Stromal cell of bone marrow (primary cell): ENCODE results near the gene ATG9B.
A peak's percentile ranks its signal among the peaks of the same experiment; 100 is the strongest.

Source experiments
- DNase-seq: peaks from one replicate; pipeline ENCODE4 v3.0.0-alpha.2; 2012; ENCODE audit warnings: low read depth

ATG9B gene

DNA sequence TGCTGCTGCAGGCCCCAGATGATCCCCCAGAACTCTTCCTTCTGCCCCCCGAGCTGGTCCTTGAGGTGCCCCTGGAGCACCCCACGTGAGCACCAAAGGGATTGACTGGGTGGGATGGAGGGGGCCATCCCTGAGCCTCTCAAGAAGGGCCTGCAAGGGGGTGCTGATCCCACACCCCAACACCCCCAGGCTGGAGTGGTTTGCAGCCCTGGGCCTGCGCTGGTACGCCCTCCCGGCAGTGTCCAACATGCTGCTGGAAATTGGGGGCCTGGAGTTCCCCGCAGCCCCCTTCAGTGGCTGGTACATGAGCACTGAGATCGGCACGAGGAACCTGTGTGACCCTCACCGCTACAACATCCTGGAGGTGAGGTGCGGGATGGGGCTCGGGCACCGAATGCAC, 25.3 kb downstream of the ATG9B start:
- no peak for DNase-seq

DNA sequence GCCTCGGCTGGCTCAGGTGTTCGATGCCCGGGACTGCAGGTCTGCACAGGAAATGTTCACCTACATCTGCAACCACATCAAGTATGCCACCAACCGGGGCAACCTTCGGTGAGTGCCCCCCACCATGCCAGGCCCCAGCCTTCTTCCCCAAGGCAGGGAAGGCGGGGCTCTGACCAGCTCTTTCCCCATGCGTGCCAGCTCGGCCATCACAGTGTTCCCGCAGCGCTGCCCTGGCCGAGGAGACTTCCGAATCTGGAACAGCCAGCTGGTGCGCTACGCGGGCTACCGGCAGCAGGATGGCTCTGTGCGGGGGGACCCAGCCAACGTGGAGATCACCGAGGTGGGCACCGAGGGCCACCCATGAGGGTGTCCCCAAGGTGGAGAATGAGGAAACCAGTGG, 26.0 kb downstream of the ATG9B start:
- DNase-seq = no peak

DNA sequence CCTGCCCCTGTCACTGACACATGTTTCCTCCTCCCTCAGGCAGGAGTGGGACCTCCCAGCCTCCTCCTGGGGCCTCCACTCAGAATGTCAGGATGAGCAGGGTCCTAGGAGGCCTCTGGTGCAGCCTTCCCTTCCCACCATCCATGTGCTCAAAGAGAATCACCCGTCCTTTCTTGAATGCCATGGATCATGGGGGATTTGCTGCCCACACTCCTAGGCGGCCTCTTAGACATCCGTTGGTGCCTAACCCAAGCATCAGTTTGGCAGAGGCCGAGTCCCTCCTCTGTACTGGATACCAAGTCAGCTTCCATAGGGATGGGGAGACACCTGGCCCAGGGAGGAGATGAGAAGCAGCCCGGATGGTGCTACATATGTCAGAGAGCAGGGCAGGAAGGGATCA, 26.5 kb downstream of the ATG9B start:
- DNase-seq = no peak

- no peak for DNase-seq
These were observed 27.2 kb downstream of the ATG9B start for GRCh38 chr7:150997075-150997511.

DNA sequence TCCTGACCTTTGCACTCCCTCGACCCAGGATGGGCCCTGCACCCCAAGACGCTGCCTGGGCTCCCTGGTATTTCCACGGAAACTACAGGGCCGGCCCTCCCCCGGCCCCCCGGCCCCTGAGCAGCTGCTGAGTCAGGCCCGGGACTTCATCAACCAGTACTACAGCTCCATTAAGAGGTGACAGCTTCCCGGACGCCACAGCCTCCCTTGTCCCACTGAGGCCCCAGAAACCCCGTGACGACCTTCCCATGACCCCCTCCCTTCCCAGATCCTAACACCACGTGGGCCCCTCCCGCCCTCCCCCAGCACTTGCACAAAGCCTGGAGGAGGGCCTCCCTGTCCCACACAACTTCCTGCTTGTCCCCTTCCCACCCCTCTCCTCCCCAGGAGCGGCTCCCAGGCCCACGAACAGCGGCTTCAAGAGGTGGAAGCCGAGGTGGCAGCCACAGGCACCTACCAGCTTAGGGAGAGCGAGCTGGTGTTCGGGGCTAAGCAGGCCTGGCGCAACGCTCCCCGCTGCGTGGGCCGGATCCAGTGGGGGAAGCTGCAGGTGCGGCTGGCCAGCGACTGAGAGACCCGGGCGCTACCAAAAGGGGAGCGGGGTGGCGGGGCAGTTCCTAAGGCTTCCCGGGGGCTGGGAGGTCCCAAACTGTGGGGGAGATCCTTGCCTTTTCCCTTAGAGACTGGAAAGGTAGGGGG, 27.8 kb downstream of the ATG9B start:
- no peak for DNase-seq

DNA sequence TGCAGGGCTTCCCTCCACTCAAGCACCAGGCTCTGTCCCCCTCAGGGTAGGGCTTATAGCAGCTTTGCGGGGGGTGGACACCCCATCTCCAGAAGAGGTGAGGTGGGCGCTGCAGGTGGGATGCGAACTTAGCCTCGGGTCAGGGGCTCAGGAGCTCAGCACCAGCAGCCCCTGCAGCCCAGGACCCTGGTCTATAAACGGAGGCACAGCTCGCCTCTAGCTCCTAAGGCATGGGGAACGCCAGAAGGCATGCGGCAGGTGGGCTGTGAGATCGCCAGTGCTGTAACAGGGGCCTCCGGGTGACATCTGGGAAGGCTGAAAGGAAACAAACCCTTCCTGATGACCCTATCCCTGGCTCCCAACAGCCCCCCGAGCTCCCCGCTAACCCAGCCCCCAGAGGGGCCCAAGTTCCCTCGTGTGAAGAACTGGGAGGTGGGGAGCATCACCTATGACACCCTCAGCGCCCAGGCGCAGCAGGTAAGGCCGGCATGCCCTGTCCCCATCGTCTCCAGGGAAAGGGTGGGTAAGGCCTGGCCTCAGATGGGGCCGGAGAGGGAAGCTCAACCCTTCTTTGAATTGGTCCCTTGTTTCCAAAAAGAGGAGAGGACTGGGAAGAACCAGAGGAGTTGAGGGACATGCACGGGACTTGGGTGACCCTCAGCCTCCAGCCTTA, 29.3 kb downstream of the ATG9B start:
- DNase-seq = no peak

DNA sequence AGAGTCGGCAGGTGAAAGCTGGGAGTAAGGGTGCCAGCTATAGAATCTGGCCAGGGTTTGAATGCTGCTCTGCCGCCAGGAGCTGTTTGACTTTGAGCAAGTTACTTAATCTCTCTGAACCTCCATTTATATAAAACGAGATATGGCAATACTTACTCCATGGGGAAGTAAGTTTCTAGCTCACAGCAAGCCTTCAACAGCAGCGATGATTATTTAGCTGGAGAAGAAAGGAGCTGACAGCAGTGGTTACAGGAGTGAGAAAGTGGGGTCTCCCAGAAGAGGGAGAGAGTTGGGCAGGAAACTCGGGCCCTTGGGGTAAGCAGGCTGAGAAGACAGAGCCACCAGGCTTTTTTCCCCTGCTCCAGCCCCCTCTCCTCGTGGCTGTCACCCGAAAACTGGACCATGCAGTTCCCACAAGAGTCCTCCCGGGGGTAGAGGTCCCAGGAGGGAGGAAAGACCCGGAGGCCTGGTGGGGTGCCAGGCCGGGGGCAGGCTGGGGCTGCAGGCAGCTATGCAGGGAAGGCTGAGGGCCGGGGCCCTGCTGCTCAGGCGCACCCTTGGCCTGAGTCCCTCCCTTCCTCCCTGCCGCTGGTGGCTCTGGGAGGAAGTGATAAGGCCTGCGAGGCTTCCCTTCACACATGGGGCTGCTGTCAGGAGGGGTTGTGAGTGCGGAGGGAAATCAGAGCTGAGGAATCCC, 30.0 kb downstream of the ATG9B start:
- DNase-seq = no peak

GRCh38 chr7:150993511-150993910, 30.8 kb downstream of the ATG9B start:
- DNase-seq = no peak

GRCh38 chr7:150992833-150993302, 31.4 kb downstream of the ATG9B start:
- DNase-seq = no peak

- DNase-seq = no peak
These were observed 32.1 kb downstream of the ATG9B start for GRCh38 chr7:150992051-150992640.

GRCh38 chr7:150990416-150991186, 33.7 kb downstream of the ATG9B start, which contains the start of gene NOS3:
Gene NOS3 (plus strand): TSS chr7:150991017. CDS start chr7:150993804, 2,787 bp downstream.
- no peak for DNase-seq

GRCh38 chr7:150989456-150989855, 34.8 kb downstream of the ATG9B start:
- DNase-seq = no peak

DNA sequence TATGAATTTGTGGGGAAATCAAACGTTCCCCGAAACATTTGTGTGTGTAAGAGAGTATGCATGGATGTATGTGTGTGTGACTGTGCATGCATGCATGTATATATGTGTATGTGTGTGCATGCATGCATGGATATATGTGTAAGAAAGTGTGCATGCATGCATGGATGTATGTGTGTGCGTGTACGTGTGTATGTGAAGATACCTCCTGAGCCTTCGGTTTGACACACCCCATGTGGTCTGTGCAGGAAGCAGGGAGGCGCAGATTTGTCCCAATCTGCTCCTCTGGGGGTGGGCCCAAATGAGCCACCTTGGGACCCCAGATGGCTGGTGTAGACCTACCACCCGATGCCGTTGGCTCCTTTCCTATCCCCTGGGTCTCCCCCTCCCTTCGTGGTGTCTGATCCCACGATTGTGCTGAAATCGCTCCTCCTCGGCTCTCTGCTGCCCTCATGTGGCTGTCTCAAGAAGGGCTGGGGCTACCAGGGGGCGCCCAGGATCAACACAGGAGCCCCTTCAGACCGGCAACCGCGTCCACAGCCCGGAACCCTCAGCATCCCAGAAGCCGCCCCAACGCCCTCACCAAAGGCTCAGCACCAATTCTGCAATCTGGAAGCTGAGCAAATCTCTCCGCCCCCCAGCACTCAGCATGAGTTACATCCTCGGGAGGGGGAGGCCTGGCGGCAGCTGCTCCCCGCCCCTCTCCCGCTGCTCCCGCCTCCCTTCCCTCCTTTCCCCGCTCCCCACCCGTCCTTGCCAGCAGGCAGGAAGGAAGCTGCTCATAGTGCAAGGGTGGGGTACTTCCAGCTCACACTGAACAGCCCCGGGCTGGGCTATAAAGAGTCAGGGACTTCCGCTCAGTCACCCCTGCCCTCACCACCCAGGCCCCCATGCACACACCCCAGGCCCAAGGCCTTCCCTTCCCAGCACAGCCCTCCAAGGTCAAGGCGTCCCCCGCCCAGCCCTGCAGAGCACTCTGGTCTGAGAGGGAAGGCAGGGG, 35.8 kb downstream of the ATG9B start:
- no peak for DNase-seq

DNA sequence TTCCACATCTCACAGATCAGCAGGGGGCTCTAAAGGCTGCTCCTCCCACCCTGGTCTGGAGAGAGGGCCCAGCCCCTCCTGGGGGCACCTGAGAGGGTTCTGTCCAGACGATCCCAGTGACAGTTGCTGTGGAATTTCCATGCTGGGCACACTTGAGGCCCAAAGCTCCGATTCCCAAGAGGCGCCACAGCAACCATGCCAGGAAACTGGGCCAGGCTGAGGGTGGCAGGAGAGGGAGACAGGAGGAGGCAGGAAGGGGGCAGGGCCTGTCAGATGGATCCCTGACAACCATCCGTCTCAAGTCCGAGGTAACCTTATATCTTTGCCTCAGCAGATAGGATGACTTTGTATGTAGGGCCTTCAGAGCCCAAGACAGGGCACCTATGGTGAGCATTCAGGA, 37.7 kb downstream of the ATG9B start:
- no peak for DNase-seq

GRCh38 chr7:150986099-150986512, 38.2 kb downstream of the ATG9B start:
- peak; percentile 23 for DNase-seq

GRCh38 chr7:150983893-150984368, 40.4 kb downstream of the ATG9B start:
- DNase-seq = no peak

DNA sequence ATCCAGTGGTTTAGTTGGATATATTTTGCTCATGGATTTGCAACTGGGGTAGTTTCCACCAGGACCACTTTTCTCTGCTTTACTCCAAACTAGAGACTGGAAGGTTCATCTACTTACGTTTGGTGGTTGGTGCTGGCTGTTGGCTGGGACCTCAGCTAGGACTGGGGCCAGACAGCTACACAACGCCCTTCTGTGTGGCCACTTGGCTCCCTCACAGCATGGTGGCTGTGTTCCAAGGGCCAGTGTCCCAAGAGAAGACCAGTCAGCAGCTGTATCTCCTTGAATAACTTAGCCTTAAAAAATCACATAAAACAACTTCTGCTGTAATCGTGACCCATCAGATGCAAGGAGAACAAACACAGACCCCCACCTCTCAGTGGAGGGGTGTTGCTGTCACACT, 41.9 kb downstream of the ATG9B start:
- no peak for DNase-seq

DNA sequence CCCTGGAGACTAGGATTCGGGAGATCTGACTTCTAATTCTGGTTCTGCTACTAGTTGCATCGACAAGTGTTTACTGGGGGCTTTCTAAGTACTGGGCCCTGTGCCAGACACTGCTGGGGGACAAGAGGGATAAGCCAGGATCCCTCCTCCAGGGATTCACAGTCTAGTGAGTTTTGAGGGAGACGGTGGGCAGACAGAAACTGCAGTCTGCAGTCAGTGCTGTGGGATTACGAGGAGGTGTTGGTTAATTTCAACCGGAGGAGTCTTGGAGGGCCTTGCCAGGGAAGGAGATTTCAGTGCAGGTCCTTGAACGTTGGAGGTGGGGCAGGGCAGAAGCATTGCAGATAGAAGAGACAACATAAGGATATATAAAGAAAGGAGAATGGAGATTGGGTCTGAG, 42.6 kb downstream of the ATG9B start:
- no peak for DNase-seq

DNA sequence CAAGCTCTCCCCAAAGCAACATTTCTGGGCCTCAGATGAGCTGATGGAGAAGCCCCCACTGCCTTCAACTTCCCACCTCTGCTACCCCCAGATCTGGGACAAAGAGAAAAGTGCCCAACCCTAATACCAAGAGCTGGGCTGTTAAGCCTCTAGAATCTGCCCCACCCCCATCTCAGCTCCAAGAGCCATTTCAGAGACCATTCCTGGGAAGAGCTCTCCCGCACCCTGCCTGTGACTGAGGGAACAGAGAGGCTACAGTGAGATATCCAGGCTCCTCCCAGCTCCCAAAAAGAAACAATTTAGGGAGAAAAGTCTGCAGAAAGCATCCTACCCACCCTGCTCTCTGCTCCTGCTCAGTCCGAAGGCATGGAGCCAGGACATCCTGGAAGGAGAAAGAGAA, 43.6 kb downstream of the ATG9B start:
- no peak for DNase-seq

DNA sequence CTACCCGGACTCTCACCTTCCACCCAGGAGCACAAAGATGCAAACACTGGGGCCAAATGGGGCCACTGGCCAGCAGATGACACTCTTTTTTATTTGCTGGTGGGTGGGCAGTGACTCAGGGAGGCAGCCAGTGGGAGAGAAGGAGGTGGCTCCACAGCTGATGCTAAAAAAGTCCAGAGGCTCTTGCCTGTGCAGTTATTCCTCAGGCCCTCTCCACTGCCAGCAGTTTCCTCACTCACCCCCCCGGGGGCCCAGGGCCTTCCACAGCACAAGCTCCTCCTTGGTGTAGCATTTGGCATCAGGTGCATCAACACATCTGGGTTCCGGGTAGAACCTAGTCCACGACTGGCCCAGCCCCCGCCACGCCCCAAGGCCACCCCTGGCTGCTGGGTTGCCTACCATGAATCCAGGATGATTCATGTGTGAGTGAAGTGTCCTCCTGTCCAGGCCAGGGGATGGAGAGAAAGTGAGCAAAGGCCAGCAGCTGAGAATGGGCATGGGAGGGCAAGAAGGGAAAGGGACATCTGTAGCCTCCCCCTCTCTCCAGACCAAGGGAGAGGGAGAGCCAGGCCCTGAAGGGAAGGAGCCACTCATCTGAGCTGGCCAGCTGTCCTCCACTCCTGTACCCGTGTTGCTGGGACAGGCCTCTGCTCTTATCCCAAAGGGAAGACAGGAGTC, 44.4 kb downstream of the ATG9B start:
- no peak for DNase-seq
